22Rv1 (cell line): ENCODE measurements around the gene ORAI3.

Experiments used
- ZFX ChIP-seq: fragments of 450-650 bp; IDR thresholded peaks from 2 replicates; pipeline ENCODE4 v1.6.1; 2017; ENCODE audit warnings: antibody characterized with exemption, borderline replicate concordance
- TF ChIP-seq, protein P1 (sequence below): fragments of 450-650 bp; IDR thresholded peaks from 2 replicates; pipeline ENCODE4 v1.5.1; 2017; ENCODE audit warnings: mild to moderate bottlenecking

DNA sequence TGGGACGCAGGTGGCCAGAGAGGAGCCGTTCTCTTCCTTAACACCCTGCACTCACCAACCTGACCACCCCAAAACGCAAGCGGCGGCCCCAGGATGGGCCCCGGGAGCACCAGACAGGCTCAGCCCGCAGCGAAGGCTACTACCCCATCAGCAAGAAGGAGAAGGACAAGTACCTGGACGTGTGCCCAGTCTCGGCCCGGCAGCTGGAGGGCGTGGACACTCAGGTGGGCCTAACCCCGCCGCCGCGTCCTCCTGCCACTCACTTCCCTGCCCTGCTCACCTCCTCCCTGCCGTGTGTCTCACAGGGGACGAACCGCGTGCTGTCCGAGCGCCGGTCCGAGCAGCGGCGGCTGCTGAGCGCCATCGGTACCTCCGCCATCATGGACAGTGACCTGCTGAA lies 31.6 kb downstream of the ORAI3 start:
- TF ChIP-seq, protein P1, sequence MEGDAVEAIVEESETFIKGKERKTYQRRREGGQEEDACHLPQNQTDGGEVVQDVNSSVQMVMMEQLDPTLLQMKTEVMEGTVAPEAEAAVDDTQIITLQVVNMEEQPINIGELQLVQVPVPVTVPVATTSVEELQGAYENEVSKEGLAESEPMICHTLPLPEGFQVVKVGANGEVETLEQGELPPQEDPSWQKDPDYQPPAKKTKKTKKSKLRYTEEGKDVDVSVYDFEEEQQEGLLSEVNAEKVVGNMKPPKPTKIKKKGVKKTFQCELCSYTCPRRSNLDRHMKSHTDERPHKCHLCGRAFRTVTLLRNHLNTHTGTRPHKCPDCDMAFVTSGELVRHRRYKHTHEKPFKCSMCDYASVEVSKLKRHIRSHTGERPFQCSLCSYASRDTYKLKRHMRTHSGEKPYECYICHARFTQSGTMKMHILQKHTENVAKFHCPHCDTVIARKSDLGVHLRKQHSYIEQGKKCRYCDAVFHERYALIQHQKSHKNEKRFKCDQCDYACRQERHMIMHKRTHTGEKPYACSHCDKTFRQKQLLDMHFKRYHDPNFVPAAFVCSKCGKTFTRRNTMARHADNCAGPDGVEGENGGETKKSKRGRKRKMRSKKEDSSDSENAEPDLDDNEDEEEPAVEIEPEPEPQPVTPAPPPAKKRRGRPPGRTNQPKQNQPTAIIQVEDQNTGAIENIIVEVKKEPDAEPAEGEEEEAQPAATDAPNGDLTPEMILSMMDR: no peak
- no peak for TF ChIP-seq ZFX
